Gastroesophageal sphincter (tissue), 4 donors: ENCODE data around the gene PRKAG2. TPM values are rescaled to one million over a fixed set of nuclear protein-coding genes. Genes with fewer than 3 reads are reported as not detected.
"Not testable (repeated sequence)": the region's sequence is repeated elsewhere in the genome, so short reads cannot be mapped to it uniquely, and the experiment has no call there.

ENCODE experiments used
- ATAC-seq: fragments of 150-250 bp; one replicate; pipeline ENCODE4 v1.9.1; 2016; ENCODE audit warnings: mild to moderate bottlenecking, moderate library complexity
- H3K27ac ChIP-seq, 4 donors: fragments of 200-600 bp; sonication (generic) in 3 of 4; 1 replicate in 3 of 4; 2 replicates in 1 of 4; pipeline ENCODE4 v1.5.1; 2016 to 2019
- H3K27me3 ChIP-seq: fragments of 200-600 bp; sonication (generic); one replicate; pipeline ENCODE4 v1.5.1; 2019
- H3K36me3 ChIP-seq, 2 donors: fragments of 200-600 bp; sonication (generic); one replicate each; pipeline ENCODE4 v1.5.1; 2019; ENCODE audit warnings: control low read depth in 1 of 2
- H3K4me1 ChIP-seq, 3 donors: fragments of 200-600 bp; sonication (generic); 1 replicate in 2 of 3; 2 replicates in 1 of 3; pipeline ENCODE4 v1.5.1; 2016 to 2019; ENCODE audit warnings: control low read depth in 2 of 3
- H3K4me3 ChIP-seq, 2 donors: fragments of 200-600 bp; sonication (generic); one replicate each; pipeline ENCODE4 v1.5.1; 2019; ENCODE audit warnings: mild to moderate bottlenecking in 1 of 2, moderate library complexity in 1 of 2
- H3K9me3 ChIP-seq, 3 donors: fragments of 200-600 bp; sonication (generic); one replicate each; pipeline ENCODE4 v1.5.1; 2017 to 2019; ENCODE audit warnings: control low read depth in 2 of 3
- CTCF ChIP-seq, 4 experiments: fragments of 200-600 bp in 2 of 4; fragments of 450-650 bp in 2 of 4; sonication (generic) in 1 of 4; IDR thresholded peaks; one replicate each; pipeline ENCODE4 v1.5.1; 2017 to 2019; ENCODE audit warnings: antibody characterized with exemption in 4 of 4, mild to moderate bottlenecking in 2 of 4, moderate library complexity in 2 of 4
- EP300 ChIP-seq: sonication (generic); formaldehyde crosslinking; IDR thresholded peaks from one replicate; pipeline ENCODE4 v1.6.1; 2017; ENCODE audit warnings: antibody characterized with exemption, mild to moderate bottlenecking
- POLR2A ChIP-seq, 2 donors: fragments of 450-650 bp; IDR thresholded peaks; one replicate each; pipeline ENCODE4 v1.6.1; 2017; ENCODE audit warnings: antibody characterized with exemption in 2 of 2, mild to moderate bottlenecking in 2 of 2, moderate library complexity in 1 of 2
- POLR2AphosphoS5 ChIP-seq: sonication (generic); formaldehyde crosslinking; IDR thresholded peaks from one replicate; pipeline ENCODE4 v1.6.1; 2017; ENCODE audit warnings: antibody characterized with exemption
- WGBS, 2 donors: methylation state at CpG; one replicate each; pipeline ENCODE4 v1.1.5; 2018; ENCODE audit warnings: low coverage in 1 of 2; 5-methylcytosine and 5-hydroxymethylcytosine counted together
- total RNA-seq, 4 donors: library from RNA; depleted of rRNA; stranded (reverse); fragments of >200 nt; gene quantifications; one replicate each; pipeline ENCODE4 v1.1.0, GENCODE V29; 2016

The PRKAG2 gene
- total RNA-seq, 4 donors from 2014 or later = 48.9 to 89.0 (median 75.7) TPM

- H3K9me3 ChIP-seq = peaks cover 0 to 19% (median 0%) of the 10 kb centered on the region in 3 donors
- H3K4me3 ChIP-seq = no peak overlapping the region
- no peaks in the 10 kb centered on the region for H3K27me3 ChIP-seq
- peaks cover 0 to 7% (median 0%) of the 10 kb centered on the region in 3 donors for H3K4me1 ChIP-seq
- peak overlapping the region in 1 of 4 donors; percentile 42 for H3K27ac ChIP-seq
- no peaks in the 10 kb centered on the region for H3K36me3 ChIP-seq
- 49 to 54% methylated on average over 6 to 10 of the region's 10 CpGs for WGBS, 2 donors
- no peak for TF ChIP-seq POLR2A (IDR thresholded peaks at IDR 0.05)
- TF ChIP-seq POLR2AphosphoS5 = no peak
- TF ChIP-seq CTCF (IDR thresholded peaks at IDR 0.05) = no peak
- no peak for TF ChIP-seq EP300
- peak; percentile 55 for ATAC-seq
These were observed 41.0 kb upstream of the PRKAG2 start for GRCh38 chr7:151917791-151918509.

- Histone ChIP-seq H3K4me1 (peaks cover 0 to 7% (median 0%) of the 10 kb centered on the region in 3 donors), H3K27me3 (no peaks in the 10 kb centered on the region), H3K4me3 (no peak overlapping the region), H3K9me3 (peaks cover 0 to 19% (median 0%) of the 10 kb centered on the region in 3 donors), H3K27ac (no peak overlapping the region), H3K36me3 (no peaks in the 10 kb centered on the region)
- 100% methylated on average over 1 of the region's 1 CpG for WGBS, 2 donors
- no peak for ATAC-seq
- TF ChIP-seq CTCF (IDR thresholded peaks at IDR 0.05) (no peak), POLR2A (IDR thresholded peaks at IDR 0.05) (no peak), EP300 (no peak), POLR2AphosphoS5 (no peak)
These were observed 37.1 kb upstream of the PRKAG2 start for GRCh38 chr7:151914051-151914450.

DNA sequence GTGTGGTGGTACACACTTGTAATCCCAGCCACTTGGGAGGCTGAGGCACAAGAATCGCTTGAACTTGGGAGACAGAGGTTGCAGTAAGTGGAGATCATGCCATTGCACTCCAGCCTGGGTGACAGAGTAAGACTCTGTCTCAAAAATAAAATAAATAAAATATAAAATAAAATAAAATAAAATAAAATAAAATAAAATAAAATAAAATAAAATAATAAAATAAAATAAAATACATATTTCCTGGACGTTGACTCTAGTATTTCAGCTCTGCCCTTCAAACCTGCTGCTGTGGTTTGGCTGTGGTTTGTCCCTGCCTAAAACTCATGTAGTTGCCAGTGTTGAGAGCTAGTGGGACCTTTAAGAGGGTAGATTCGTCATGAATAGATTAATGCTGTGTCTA lies 33.7 kb upstream of the PRKAG2 start:
- WGBS, 2 donors = 59 to 77% methylated on average over 2 to 3 of the region's 3 CpGs
- H3K36me3 ChIP-seq, H3K27ac ChIP-seq, H3K27me3 ChIP-seq, H3K4me3 ChIP-seq, ATAC-seq, H3K4me1 ChIP-seq: not testable (repeated sequence)
- H3K9me3 ChIP-seq = peaks cover 0 to 19% (median 0%) of the 10 kb centered on the region in 3 donors

DNA sequence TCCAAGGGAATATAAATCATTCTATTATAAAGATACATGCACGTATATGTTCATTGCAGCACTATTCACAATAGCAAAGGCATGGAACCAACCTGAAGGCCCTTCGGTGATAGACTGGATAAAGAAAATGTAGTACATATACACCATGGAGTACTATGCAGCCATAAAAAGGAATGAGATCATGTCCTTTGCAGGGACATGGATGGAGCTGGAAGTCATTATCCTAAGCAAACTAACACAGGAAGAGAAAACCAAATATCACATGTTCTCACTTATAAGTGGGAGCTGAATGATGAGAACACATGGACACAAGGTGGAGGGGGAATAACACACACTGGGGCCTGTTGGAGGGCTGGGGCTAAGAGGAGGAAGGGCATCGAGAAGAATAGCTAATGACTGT lies 30.2 kb upstream of the PRKAG2 start:
- H3K4me1 ChIP-seq, ATAC-seq, H3K9me3 ChIP-seq, H3K4me3 ChIP-seq, H3K27ac ChIP-seq, H3K36me3 ChIP-seq: not testable (repeated sequence)
- peaks cover 19% of the 10 kb centered on the region for H3K27me3 ChIP-seq
- 53 to 71% methylated on average over 2 to 3 of the region's 3 CpGs for WGBS, 2 donors

- ATAC-seq = no peak
These were observed 28.9 kb upstream of the PRKAG2 start for GRCh38 chr7:151905766-151906165.

More at GRCh38 chr7:151905766-151906165, 28.9 kb upstream of the PRKAG2 start:
- 58 to 60% methylated on average over 4 to 5 of the region's 5 CpGs for WGBS, 2 donors
- Histone ChIP-seq H3K27ac (no peak overlapping the region), H3K4me1 (no peaks in the 10 kb centered on the region), H3K4me3 (no peak overlapping the region), H3K27me3 (peaks cover 31% of the 10 kb centered on the region), H3K36me3 (no peaks in the 10 kb centered on the region), H3K9me3 (no peaks in the 10 kb centered on the region)
- TF ChIP-seq POLR2A (IDR thresholded peaks at IDR 0.05) (no peak), EP300 (no peak), POLR2AphosphoS5 (no peak), CTCF (IDR thresholded peaks at IDR 0.05) (no peak)
